GM23338 (cell line): ENCODE measurements around the gene B4GALT5. TPM values are rescaled to one million over a fixed set of nuclear protein-coding genes. Genes with fewer than 3 reads are reported as not detected.

ENCODE experiments used
- ATAC-seq: fragments of 200-7000 bp; cut with Tn5 transposase; 3 replicates; pipeline ENCODE4 v1.9.1; 2020
- DNase-seq: peaks from one replicate; pipeline ENCODE4 v3.0.0-alpha.2; 2015; ENCODE audit warnings: low spot score
- H2AFZ ChIP-seq: fragments of 200-600 bp; sonication (generic); 2 replicates; pipeline ENCODE4 v1.8.0; 2016; ENCODE audit warnings: antibody characterized with exemption, mild to moderate bottlenecking, moderate library complexity
- H3F3A ChIP-seq: fragments of 200-600 bp; sonication (generic); replicated peaks from 2 replicates; pipeline ENCODE4 v1.8.0; 2017; ENCODE audit warnings: antibody characterized with exemption, mixed run types, low read depth
- H3K27ac ChIP-seq: fragments of 200-600 bp; sonication (generic); 2 replicates; pipeline ENCODE4 v1.6.1; 2016; ENCODE audit warnings: low read depth
- H3K27me3 ChIP-seq: fragments of 200-600 bp; sonication (generic); 2 replicates; pipeline ENCODE4 v1.8.0; 2016; ENCODE audit warnings: mild to moderate bottlenecking, mixed run types, moderate library complexity; ENCODE audit not compliant: insufficient read depth
- H3K36me3 ChIP-seq: fragments of 200-600 bp; sonication (generic); 2 replicates; pipeline ENCODE4 v1.8.0; 2016; ENCODE audit warnings: mild to moderate bottlenecking; ENCODE audit not compliant: insufficient read depth
- H3K4me1 ChIP-seq: fragments of 200-600 bp; sonication (generic); 2 replicates; pipeline ENCODE4 v1.8.0; 2016; ENCODE audit warnings: mild to moderate bottlenecking, moderate library complexity; ENCODE audit not compliant: insufficient read depth
- H3K4me2 ChIP-seq: fragments of 200-600 bp; sonication (generic); 2 replicates; pipeline ENCODE4 v1.7.1; 2017; ENCODE audit warnings: mixed run types
- H3K4me3 ChIP-seq: fragments of 200-600 bp; sonication (generic); 2 replicates; pipeline ENCODE4 v1.6.1; 2016; ENCODE audit warnings: mixed run types
- H3K79me2 ChIP-seq: fragments of 200-600 bp; sonication (generic); replicated peaks from 2 replicates; pipeline ENCODE4 v1.8.0; 2017; ENCODE audit warnings: mild to moderate bottlenecking; ENCODE audit not compliant: insufficient read depth
- H3K9me2 ChIP-seq: fragments of 200-600 bp; sonication (generic); 2 replicates; pipeline ENCODE4 v1.8.0; 2017; ENCODE audit not compliant: insufficient read depth
- H4K20me1 ChIP-seq: fragments of 200-600 bp; sonication (generic); replicated peaks from 2 replicates; pipeline ENCODE4 v1.8.0; 2017; ENCODE audit warnings: mild to moderate bottlenecking; ENCODE audit not compliant: insufficient read depth
- H3K27ac Mint-ChIP-seq: 2 replicates; pipeline ENCODE4 v1.8.0; 2020; ENCODE audit warnings: inconsistent platforms, mild to moderate bottlenecking, moderate library complexity, mixed read lengths
- H3K27me3 Mint-ChIP-seq: 3 replicates; pipeline ENCODE4 v1.8.0; 2022; ENCODE audit warnings: low read depth, mild to moderate bottlenecking, moderate library complexity, mixed read lengths, inconsistent platforms; ENCODE audit not compliant: insufficient read depth, poor library complexity
- H3K36me3 Mint-ChIP-seq: 3 replicates; pipeline ENCODE4 v1.8.0; 2021; ENCODE audit warnings: low read depth, mild to moderate bottlenecking, inconsistent platforms, moderate library complexity, mixed read lengths
- H3K4me1 Mint-ChIP-seq: 3 replicates; pipeline ENCODE4 v1.8.0; 2020; ENCODE audit warnings: mild to moderate bottlenecking, inconsistent platforms, mixed read lengths
- H3K4me3 Mint-ChIP-seq: 3 replicates; pipeline ENCODE4 v1.8.0; 2021; ENCODE audit warnings: moderate library complexity, mild to moderate bottlenecking, inconsistent platforms, mixed read lengths
- H3K9me3 Mint-ChIP-seq: 3 replicates; pipeline ENCODE4 v1.8.0; 2020; ENCODE audit warnings: moderate library complexity, mild to moderate bottlenecking, inconsistent platforms, mixed read lengths
- CREB1 ChIP-seq: fragments of 250-450 bp; sonication (Bioruptor Pico); IDR thresholded peaks from 2 replicates; pipeline ENCODE4 v1.5.0; 2020; ENCODE audit warnings: low read depth, mild to moderate bottlenecking, moderate library complexity
- CTCF ChIP-seq, 2 experiments: fragments of 200-600 bp in 1 of 2; sonication (generic) in 1 of 2; conservative IDR thresholded peaks; 2 replicates each; pipeline versions ENCODE4 v1.5.1 to v1.6.1; 2016 to 2017; ENCODE audit warnings: antibody characterized with exemption in 2 of 2, low read depth in 2 of 2, mild to moderate bottlenecking in 2 of 2, moderate library complexity in 1 of 2
- EZH2 ChIP-seq: fragments of 200-600 bp; sonication (generic); IDR thresholded peaks from one replicate; pipeline ENCODE4 v1.8.0; 2017; ENCODE audit warnings: antibody characterized with exemption, mild to moderate bottlenecking, low read depth; ENCODE audit not compliant: unreplicated experiment
- EZH2phosphoT487 ChIP-seq: fragments of 200-600 bp; sonication (generic); IDR thresholded peaks from one replicate; pipeline ENCODE4 v1.8.1; 2018; ENCODE audit warnings: antibody characterized with exemption; ENCODE audit not compliant: unreplicated experiment
- JUNB ChIP-seq: IDR thresholded peaks from one replicate; pipeline ENCODE4 v1.6.1; 2016; ENCODE audit warnings: antibody characterized with exemption; ENCODE audit not compliant: unreplicated experiment
- NANOG ChIP-seq: IDR thresholded peaks from 2 replicates; pipeline ENCODE4 v1.6.1; 2016; ENCODE audit warnings: antibody characterized with exemption, borderline replicate concordance
- POLR2AphosphoS5 ChIP-seq: IDR thresholded peaks from 2 replicates; pipeline ENCODE4 v1.6.1; 2016; ENCODE audit warnings: antibody characterized with exemption, low read depth
- REST ChIP-seq: IDR thresholded peaks from one replicate; pipeline ENCODE4 v1.6.1; 2018; ENCODE audit warnings: antibody characterized with exemption; ENCODE audit not compliant: unreplicated experiment
- STAT1 ChIP-seq: IDR thresholded peaks from one replicate; pipeline ENCODE4 v1.6.1; 2016; ENCODE audit warnings: antibody characterized with exemption; ENCODE audit not compliant: unreplicated experiment
- ZNF114 ChIP-seq: fragments of 250-450 bp; sonication (Bioruptor Pico); IDR thresholded peaks from 2 replicates; pipeline ENCODE4 v1.5.0; 2020; ENCODE audit warnings: mild to moderate bottlenecking, moderate library complexity
- ZNF331 ChIP-seq: fragments of 250-450 bp; sonication (Bioruptor Pico); IDR thresholded peaks from 2 replicates; pipeline ENCODE4 v1.5.0; 2020; ENCODE audit warnings: low read depth, mild to moderate bottlenecking, moderate library complexity
- ZNF462 ChIP-seq: fragments of 250-450 bp; sonication (Bioruptor Pico); IDR thresholded peaks from 2 replicates; pipeline ENCODE4 v1.5.0; 2020; ENCODE audit warnings: mild to moderate bottlenecking, moderate library complexity
- polyA plus RNA-seq: library from polyadenylated mRNA; unstranded; fragments of >200 nt; fragmentation: Nextera tagmentation; extraction: Ambion mirVana; gene quantifications from 2 replicates; pipeline ENCODE4 v1.2.1, GENCODE V29; 2016
- total RNA-seq: library from RNA; depleted of rRNA; stranded (reverse); fragments of >200 nt; shearing (Covaris generic); gene quantifications from 2 replicates; pipeline ENCODE4 v1.2.3, GENCODE V29; 2014

B4GALT5 gene
- total and polyA plus RNA-seq, 2 experiments from 2014 or later, result 19.1 to 50.3 TPM

- Mint-ChIP-seq H3K36me3 (peaks cover 30% of the 10 kb centered on the region), H3K4me1 (peaks cover 20% of the 10 kb centered on the region), H3K4me3 (no peak overlapping the region), H3K9me3 (no peaks in the 10 kb centered on the region), H3K27ac (no peak overlapping the region), H3K27me3 (no peaks in the 10 kb centered on the region)
- peak; percentile 83 for DNase-seq
- Histone ChIP-seq H3F3A (no peaks in the 10 kb centered on the region), H3K36me3 (peaks cover 10% of the 10 kb centered on the region; the same call in 1 of the 2 replicates), H3K27ac (peak overlapping the region; percentile 65; the same call in 1 of the 2 replicates), H3K4me3 (peak overlapping the region; percentile 12; the same call in 1 of the 2 replicates), H2AFZ (no peak overlapping the region), H4K20me1 (peaks cover 82% of the 10 kb centered on the region), H3K27me3 (no peaks in the 10 kb centered on the region), H3K9me2 (no peaks in the 10 kb centered on the region), H3K79me2 (peaks cover 100% of the 10 kb centered on the region), H3K4me1 (peaks cover 52% of the 10 kb centered on the region), H3K4me2 (peak overlapping the region; percentile 47)
- TF ChIP-seq EZH2, result no peak
- TF ChIP-seq EZH2phosphoT487, result no peak
- TF ChIP-seq STAT1, result no peak
- TF ChIP-seq ZNF114 (CRISPR knock-in tag), result no peak
- TF ChIP-seq ZNF331 (CRISPR knock-in tag), result no peak
- no peak for TF ChIP-seq NANOG
- no peak for TF ChIP-seq CTCF (conservative IDR thresholded peaks at IDR 0.05; ENCODE audit: low read depth in 2 of 2)
- no peak for TF ChIP-seq REST
- TF ChIP-seq ZNF462 (CRISPR knock-in tag), result no peak
- TF ChIP-seq JUNB, result no peak
- TF ChIP-seq CREB1, result no peak
- no peak for TF ChIP-seq POLR2AphosphoS5
- ATAC-seq, result peak; percentile 90
Measured at GRCh38 chr20:49658508-49658907, 55.2 kb downstream of the B4GALT5 start.
